CD4-positive, alpha-beta T cell treated with Interferon gamma for 1 hour (primary cell): ENCODE data around the gene PSMD9.

ENCODE experiments used
- DNase-seq: peaks from one replicate; pipeline ENCODE4 v3.0.0-alpha.2; 2020

PSMD9 gene

DNA sequence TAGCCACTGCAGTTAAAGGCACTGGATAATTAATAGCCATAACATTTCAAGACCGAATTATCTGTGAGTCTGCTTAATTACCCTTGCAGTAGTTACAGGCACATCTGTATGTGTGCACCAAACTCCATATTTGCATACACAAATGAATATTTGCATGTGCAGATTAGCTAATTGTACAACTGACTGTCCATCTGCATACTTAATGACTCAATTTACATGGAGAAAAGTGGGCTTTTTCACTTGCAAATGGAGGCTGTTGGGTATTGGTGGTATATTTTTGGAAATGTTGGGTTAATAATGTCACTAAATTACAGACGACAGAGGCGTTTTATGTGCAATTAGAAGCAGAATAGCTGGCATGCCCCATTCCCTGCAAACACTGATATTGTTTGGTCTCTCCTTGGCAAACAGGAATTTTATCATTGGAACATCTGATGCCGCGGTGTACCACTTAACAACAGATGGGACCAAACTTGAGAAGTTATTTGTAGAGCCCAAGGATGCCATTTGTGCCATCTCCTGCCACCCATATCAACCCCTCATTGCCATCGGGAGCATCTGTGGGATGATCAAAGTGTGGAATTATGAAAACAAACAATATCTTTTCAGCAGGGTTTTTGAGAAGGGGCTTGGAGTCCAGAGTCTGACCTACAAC, 69.4 kb downstream of the PSMD9 start:
- DNase-seq, result no peak

DNA sequence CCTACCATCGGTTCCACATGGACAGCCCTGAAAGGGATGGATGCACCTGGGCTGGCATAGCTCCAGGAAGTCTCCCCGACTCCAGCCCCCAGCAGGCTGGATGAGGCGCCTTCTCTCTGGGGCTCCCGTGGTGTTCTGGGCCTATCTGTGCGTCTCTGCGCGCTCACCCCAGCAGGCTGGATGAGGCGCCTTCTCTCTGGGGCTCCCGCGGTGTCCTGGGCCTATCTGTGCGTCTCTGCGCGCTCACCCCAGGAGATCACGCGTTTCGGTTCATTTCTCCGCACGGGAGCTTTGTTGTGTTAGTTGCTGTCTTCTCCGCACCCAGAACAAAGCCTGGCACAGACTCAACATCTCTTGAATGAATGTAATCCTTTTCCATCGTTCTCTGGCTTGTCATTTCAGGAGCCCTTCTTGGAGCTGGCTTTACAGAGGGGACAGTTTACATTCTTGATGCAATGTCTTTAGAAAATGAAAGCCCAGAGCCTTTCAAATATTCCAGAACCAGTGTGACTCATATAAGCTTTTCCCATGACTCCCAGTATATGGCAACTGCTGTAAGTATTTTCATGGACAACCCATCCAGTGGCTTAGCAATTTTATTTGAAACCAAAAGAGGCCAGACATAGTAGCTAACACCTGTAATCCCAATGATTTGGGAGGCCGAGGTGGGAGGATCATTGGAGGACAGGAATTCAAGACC, 70.1 kb downstream of the PSMD9 start:
- DNase-seq, result no peak

DNA sequence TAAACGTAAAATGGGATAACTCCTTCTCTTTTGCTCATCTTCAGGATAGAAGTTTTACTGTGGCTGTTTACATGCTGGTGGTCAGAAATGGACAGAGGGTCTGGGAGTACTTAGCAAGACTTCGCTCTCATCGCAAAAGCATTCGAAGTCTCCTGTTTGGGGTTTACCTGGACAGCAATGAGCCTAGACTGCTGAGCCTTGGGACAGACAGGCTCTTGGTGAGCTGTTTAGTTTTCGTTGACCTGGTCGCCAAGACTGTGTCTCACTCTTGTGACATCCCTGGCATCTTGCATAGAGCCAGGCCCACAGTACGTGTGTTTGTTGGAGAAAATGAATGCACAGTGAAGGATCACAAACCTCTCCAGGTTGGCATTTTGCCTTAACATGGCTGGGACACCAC, 72.0 kb downstream of the PSMD9 start:
- DNase-seq, result no peak

DNA sequence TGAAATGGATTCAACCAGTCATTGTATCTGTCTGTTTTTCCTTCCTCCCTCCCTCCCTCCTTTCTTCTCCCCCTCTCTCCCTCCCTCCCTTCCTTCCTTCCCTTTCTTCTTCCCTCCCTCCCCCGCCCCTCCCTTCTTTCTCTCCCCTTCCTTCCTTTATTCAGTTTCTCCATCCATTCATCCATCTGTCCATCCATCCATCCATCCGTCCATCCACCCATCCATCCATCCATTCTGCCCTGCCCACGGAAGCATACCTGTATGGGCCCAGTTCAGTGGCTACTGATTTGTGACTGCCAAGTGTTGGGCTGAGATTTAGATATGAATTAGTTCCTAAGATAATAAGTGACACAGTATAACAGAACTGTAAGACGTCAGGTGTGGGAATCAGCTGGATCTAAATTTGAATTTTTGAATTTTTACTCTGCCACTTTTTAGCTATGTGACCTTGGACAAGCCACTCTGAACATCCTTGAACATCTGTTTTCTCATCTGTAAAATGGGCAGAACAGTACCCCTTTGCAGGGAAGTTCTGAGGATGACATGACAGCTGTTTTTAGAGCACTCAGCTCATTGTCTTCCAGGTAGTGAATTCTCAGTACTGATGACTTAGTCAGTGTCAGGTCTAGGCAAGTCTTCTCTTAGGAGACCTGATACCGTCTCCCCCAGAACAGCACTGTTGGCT, 72.7 kb downstream of the PSMD9 start:
- DNase-seq, result no peak

DNA sequence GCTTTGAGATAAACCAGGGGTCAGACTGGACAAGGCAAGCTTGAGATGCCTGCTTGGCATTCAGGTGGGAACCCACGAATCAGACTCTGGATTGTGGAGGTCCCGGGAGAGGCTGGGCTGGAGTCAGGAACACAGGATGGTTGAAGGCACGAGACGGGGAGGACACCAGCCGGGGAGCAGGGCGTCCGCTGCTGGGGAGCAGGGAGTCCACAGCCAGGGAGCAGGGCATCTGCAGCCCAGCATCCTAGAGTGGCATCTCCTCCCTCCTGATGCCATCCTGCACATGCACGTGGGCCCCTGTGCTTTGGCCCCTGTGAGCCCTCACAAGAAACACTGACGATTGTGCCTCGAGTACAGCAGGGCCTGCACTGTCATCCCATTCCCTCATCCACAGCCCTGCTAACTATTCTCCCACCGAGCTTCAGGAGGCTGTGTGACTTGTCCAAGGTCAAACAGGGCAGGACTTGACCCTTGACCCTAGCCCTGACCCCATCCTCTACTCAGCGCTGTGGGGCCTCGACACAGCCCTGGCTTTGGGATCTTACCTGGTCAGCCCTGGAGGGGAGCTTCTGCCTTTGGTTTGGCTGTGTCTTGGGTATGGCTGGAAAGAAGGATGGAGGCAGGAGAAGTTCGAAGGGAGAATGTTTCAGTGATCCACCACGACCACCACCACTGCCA, 74.9 kb downstream of the PSMD9 start:
- no peak for DNase-seq

DNA sequence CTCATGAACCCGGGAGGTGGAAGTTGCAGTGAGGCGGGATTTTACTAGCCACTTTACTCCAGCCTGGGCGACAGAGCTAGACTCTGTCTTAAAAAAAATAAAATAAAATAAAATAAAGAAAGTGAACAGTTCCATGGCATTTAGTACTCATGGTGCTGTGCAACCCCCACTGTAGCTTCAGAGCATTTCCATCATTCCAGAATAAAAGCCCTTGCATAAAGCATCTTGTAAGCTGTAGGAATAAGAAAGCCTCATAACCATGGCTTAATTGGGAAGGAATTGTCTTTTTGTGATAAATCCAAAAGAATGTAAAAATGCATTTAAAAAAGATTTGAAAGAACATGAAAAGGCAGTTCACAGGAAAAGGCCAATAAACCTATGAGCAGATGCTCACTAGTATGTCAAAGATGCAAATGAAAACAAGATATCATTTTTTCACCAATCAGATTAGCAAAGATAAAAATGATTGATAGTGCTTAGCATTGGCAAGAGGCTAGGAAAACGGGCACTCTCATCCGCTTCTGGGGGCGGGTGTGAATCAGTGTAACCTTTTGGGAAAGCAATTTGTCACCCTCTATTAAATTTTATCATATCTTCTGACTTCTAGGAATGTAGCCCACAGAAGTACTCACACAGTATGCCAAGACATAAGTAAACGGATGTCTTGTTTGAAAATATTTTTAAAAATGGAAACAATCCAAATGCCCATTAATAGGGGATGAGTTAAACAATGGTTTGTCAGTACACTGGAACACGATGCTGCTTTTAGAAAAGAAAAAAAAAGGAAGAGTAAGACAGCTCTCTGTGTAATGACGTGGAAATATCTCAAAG, 76.4 kb downstream of the PSMD9 start:
- no peak for DNase-seq

DNA sequence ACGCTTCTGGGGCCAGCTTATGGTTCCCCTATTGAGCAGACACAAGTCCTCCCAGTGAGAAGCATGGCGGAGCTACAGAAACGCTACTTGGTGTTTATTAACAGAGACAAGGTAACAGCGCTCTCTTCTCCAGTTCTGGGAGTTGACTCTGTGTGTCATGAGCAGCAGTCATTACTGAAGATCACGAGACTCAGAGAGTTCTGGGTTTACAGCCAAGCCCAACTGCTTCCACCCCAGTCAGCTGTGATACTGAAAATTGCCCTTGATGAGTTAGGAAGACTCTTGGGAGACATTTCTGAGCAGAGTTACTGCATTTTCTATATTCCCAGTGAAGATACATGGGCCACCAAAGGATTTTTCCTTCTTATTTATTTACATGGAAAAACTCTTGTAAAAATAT, 78.4 kb downstream of the PSMD9 start:
- DNase-seq, result no peak
